Esophagus muscularis mucosa (tissue), 4 donors: ENCODE measurements around the gene NEK8.

ENCODE experiments used
- EP300 ChIP-seq: sonication (generic); formaldehyde crosslinking; IDR thresholded peaks from one replicate; pipeline ENCODE4 v1.6.1; 2017; ENCODE audit warnings: antibody characterized with exemption
- POLR2A ChIP-seq: fragments of 450-650 bp; IDR thresholded peaks from one replicate; pipeline ENCODE4 v1.6.1; 2017; ENCODE audit warnings: antibody characterized with exemption, moderate library complexity, mild to moderate bottlenecking, low read depth
- POLR2AphosphoS5 ChIP-seq, 2 donors: sonication (generic); formaldehyde crosslinking; IDR thresholded peaks; one replicate each; pipeline ENCODE4 v1.6.1; 2017; ENCODE audit warnings: antibody characterized with exemption in 2 of 2
- TF ChIP-seq, protein P1 (sequence below), 3 experiments: fragments of 200-600 bp in 2 of 3; fragments of 450-650 bp in 1 of 3; sonication (generic) in 2 of 3; IDR thresholded peaks; one replicate each; pipeline ENCODE4 v1.5.1; 2017 to 2019; ENCODE audit warnings: antibody characterized with exemption in 3 of 3, mild to moderate bottlenecking in 2 of 3, moderate library complexity in 1 of 3

- TF ChIP-seq, protein P1, sequence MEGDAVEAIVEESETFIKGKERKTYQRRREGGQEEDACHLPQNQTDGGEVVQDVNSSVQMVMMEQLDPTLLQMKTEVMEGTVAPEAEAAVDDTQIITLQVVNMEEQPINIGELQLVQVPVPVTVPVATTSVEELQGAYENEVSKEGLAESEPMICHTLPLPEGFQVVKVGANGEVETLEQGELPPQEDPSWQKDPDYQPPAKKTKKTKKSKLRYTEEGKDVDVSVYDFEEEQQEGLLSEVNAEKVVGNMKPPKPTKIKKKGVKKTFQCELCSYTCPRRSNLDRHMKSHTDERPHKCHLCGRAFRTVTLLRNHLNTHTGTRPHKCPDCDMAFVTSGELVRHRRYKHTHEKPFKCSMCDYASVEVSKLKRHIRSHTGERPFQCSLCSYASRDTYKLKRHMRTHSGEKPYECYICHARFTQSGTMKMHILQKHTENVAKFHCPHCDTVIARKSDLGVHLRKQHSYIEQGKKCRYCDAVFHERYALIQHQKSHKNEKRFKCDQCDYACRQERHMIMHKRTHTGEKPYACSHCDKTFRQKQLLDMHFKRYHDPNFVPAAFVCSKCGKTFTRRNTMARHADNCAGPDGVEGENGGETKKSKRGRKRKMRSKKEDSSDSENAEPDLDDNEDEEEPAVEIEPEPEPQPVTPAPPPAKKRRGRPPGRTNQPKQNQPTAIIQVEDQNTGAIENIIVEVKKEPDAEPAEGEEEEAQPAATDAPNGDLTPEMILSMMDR (IDR thresholded peaks at IDR 0.05) = no peak
- TF ChIP-seq POLR2A = no peak
- no peak for TF ChIP-seq EP300
- TF ChIP-seq POLR2AphosphoS5 (IDR thresholded peaks at IDR 0.05) = no peak
These were observed 3.4 kb upstream of the NEK8 start for GRCh38 chr17:28725166-28725659.
